Measurements from ENCODE around the gene ACOT7.

DNA sequence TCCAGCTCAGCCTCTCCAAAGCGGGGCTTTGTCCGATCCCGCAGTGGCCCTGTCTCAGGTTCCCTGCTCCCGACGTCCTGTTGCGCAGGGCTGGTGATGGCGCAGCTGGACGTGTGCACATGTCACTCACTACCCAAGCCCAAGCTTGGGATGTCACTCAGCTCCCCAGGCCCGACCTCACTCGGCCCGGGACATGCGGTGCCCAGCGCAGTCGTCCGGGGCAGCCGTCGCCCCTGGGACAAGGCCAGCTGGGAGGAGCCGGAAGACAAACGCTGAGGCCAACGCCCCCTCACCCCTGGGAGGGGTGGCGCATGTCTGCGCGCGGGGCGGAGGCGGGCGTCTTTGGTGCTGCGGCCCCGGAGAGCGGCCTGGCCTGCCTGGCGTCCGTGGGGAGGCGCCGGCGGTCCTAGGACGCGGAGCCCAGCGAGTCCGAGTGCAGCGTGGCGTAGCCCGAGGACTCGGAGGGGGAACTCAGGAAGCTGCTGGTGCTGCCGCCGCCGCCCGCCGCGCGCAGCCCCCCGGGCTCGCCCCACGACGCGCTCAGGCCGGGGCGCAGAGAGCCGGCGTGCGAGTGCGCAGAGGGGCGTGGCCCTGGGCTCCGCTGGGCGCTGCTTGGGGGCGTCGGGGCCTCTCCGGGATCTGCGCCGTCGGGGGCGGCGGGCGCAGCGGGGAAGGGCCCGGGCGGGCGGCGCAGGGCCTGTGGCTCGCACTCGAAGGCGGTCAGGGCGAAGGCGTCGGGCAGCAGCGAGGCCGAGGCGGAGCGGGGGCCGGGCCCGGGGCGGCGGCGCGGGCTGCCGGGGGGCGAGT lies 144.4 kb downstream of the ACOT7 start:
- TF ChIP-seq, protein P1, sequence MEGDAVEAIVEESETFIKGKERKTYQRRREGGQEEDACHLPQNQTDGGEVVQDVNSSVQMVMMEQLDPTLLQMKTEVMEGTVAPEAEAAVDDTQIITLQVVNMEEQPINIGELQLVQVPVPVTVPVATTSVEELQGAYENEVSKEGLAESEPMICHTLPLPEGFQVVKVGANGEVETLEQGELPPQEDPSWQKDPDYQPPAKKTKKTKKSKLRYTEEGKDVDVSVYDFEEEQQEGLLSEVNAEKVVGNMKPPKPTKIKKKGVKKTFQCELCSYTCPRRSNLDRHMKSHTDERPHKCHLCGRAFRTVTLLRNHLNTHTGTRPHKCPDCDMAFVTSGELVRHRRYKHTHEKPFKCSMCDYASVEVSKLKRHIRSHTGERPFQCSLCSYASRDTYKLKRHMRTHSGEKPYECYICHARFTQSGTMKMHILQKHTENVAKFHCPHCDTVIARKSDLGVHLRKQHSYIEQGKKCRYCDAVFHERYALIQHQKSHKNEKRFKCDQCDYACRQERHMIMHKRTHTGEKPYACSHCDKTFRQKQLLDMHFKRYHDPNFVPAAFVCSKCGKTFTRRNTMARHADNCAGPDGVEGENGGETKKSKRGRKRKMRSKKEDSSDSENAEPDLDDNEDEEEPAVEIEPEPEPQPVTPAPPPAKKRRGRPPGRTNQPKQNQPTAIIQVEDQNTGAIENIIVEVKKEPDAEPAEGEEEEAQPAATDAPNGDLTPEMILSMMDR (IDR thresholded peaks at IDR 0.05) = no peak
- TF ChIP-seq POLR2A (IDR thresholded peaks at IDR 0.05) = no peak

All from esophagus squamous epithelium (tissue), 4 donors.